Retina (tissue), 1 donor: ENCODE data around the gene MAGI2.
"Not testable (repeated sequence)": the region's sequence is repeated elsewhere in the genome, so short reads cannot be mapped to it uniquely, and the experiment has no call there.

Source experiments
- DNase-seq: peaks from one replicate; pipeline ENCODE4 v3.0.0-alpha.2; 2016

The MAGI2 gene

GRCh38 chr7:78588393-78588792, 865.1 kb downstream of the MAGI2 start:
- DNase-seq: no peak

- no peak for DNase-seq
Measured at GRCh38 chr7:78587443-78588044, 865.9 kb downstream of the MAGI2 start.

- no peak for DNase-seq
Measured at GRCh38 chr7:78585980-78586379, 867.5 kb downstream of the MAGI2 start.

- DNase-seq: no peak
Measured at GRCh38 chr7:78578686-78579085, 874.8 kb downstream of the MAGI2 start.

- not testable (repeated sequence) for DNase-seq
Measured at GRCh38 chr7:78577174-78577952, 876.1 kb downstream of the MAGI2 start.

- DNase-seq: no peak
Measured at GRCh38 chr7:78576236-78576635, 877.2 kb downstream of the MAGI2 start.

- no peak for DNase-seq
Measured at GRCh38 chr7:78571292-78571691, 882.2 kb downstream of the MAGI2 start.

- no peak for DNase-seq
Measured at GRCh38 chr7:78568690-78569089, 884.8 kb downstream of the MAGI2 start.

GRCh38 chr7:78567836-78568235, 885.6 kb downstream of the MAGI2 start:
- no peak for DNase-seq

GRCh38 chr7:78565784-78566183, 887.7 kb downstream of the MAGI2 start:
- no peak for DNase-seq

GRCh38 chr7:78563191-78563590, 890.3 kb downstream of the MAGI2 start:
- DNase-seq: no peak

GRCh38 chr7:78562191-78562590, 891.3 kb downstream of the MAGI2 start:
- no peak for DNase-seq

- no peak for DNase-seq
Measured at GRCh38 chr7:78558566-78558965, 894.9 kb downstream of the MAGI2 start.

- DNase-seq: no peak
Measured at GRCh38 chr7:78543976-78544375, 909.5 kb downstream of the MAGI2 start.

- no peak for DNase-seq
Measured at GRCh38 chr7:78542981-78543380, 910.5 kb downstream of the MAGI2 start.

- no peak for DNase-seq
Measured at GRCh38 chr7:78542541-78542940, 910.9 kb downstream of the MAGI2 start.

- DNase-seq: no peak
Measured at GRCh38 chr7:78539825-78540224, 913.6 kb downstream of the MAGI2 start.

GRCh38 chr7:78535655-78536054, 917.8 kb downstream of the MAGI2 start:
- no peak for DNase-seq

GRCh38 chr7:78530351-78530750, 923.1 kb downstream of the MAGI2 start:
- DNase-seq: no peak

- no peak for DNase-seq
Measured at GRCh38 chr7:78529392-78529791, 924.1 kb downstream of the MAGI2 start.

GRCh38 chr7:78528964-78529363, 924.5 kb downstream of the MAGI2 start:
- no peak for DNase-seq

GRCh38 chr7:78523930-78524329, 929.5 kb downstream of the MAGI2 start:
- no peak for DNase-seq

GRCh38 chr7:78521961-78522360, 931.5 kb downstream of the MAGI2 start:
- no peak for DNase-seq

GRCh38 chr7:78516450-78516849, 937.0 kb downstream of the MAGI2 start:
- DNase-seq: no peak

GRCh38 chr7:78514634-78515033, 938.8 kb downstream of the MAGI2 start:
- DNase-seq: peak; percentile 24
